ENCODE data around the gene GTPBP2.
"Not testable (repeated sequence)": the region's sequence is repeated elsewhere in the genome, so short reads cannot be mapped to it uniquely, and the experiment has no call there.

GRCh38 chr6:43633002-43633401 lies 3.9 kb upstream of the GTPBP2 start:
- not testable (repeated sequence) for TF ChIP-seq EZH2 (IDR thresholded peaks at IDR 0.05; ENCODE audit: insufficient read depth, poor library complexity, severe bottlenecking); EZH2phosphoT487 (IDR thresholded peaks at IDR 0.05; ENCODE audit: insufficient read depth, low read depth)

All from GM23248 (cell line).